Muscle layer of duodenum (tissue), 2 donors: ENCODE data around the gene SLC38A5.
"Not testable (repeated sequence)": the region's sequence is repeated elsewhere in the genome, so short reads cannot be mapped to it uniquely, and the experiment has no call there.

Experiments used
- H3K27ac ChIP-seq: one replicate; pipeline ENCODE4 v1.7.0; 2013; ENCODE audit warnings: mild to moderate bottlenecking, low read length
- H3K27me3 ChIP-seq: one replicate; pipeline ENCODE4 v1.7.0; 2013; ENCODE audit warnings: low read depth, mild to moderate bottlenecking, control low read depth, low read length
- H3K36me3 ChIP-seq, 2 donors: one replicate each; pipeline ENCODE4 v1.7.0; 2013; ENCODE audit warnings: low read length in 2 of 2, control low read depth in 1 of 2, mild to moderate bottlenecking in 1 of 2; ENCODE audit not compliant: insufficient read depth in 2 of 2, control insufficient read depth in 1 of 2
- H3K4me1 ChIP-seq, 2 donors: one replicate each; pipeline ENCODE4 v1.7.0; 2013; ENCODE audit warnings: low read length in 2 of 2, mild to moderate bottlenecking in 2 of 2, control low read depth in 1 of 2, moderate library complexity in 1 of 2; ENCODE audit not compliant: insufficient read depth in 2 of 2, control insufficient read depth in 1 of 2
- H3K4me3 ChIP-seq, 2 donors: one replicate each; pipeline ENCODE4 v1.7.0; 2013; ENCODE audit warnings: low read length in 2 of 2, low read depth in 1 of 2, mild to moderate bottlenecking in 1 of 2
- H3K9me3 ChIP-seq, 2 donors: one replicate each; pipeline ENCODE4 v1.7.0; 2013; ENCODE audit warnings: low read length in 2 of 2, control low read depth in 1 of 2, mild to moderate bottlenecking in 1 of 2; ENCODE audit not compliant: control insufficient read depth in 1 of 2
- donor health status: healthy.

Gene SLC38A5

DNA sequence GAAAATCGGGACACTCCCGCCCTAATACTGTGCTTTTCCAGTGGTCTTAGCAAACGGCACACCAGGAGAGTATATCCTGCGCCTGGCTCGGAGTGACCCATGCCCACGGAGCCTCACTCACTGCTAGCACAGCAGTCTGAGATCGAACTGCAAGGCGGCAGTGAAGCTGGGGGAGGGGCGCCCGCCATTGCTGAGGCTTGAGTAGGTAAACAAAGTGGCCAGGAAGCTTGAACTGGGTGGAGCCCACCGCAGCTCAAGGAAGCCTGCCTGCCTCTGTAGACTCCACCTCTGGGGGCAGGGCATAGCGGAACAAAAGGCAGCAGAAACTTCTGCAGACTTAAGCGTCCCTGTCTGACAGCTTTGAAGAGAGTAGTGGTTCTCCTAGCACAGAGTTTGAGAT is 36.3 kb downstream of the SLC38A5 start:
- not testable (repeated sequence) for H3K27me3 ChIP-seq, H3K27ac ChIP-seq, H3K4me1 ChIP-seq, H3K9me3 ChIP-seq, H3K36me3 ChIP-seq, H3K4me3 ChIP-seq

GRCh38 chrX:48430166-48430565 is 39.9 kb downstream of the SLC38A5 start:
- not testable (repeated sequence) for H3K4me1 ChIP-seq, H3K27ac ChIP-seq, H3K9me3 ChIP-seq, H3K27me3 ChIP-seq, H3K4me3 ChIP-seq, H3K36me3 ChIP-seq

- not testable (repeated sequence) for H3K36me3 ChIP-seq, H3K4me1 ChIP-seq, H3K9me3 ChIP-seq, H3K4me3 ChIP-seq, H3K27me3 ChIP-seq, H3K27ac ChIP-seq
Observed at GRCh38 chrX:48429606-48430005, 40.5 kb downstream of the SLC38A5 start.

- H3K36me3 ChIP-seq, H3K4me1 ChIP-seq, H3K4me3 ChIP-seq, H3K27me3 ChIP-seq, H3K27ac ChIP-seq, H3K9me3 ChIP-seq: not testable (repeated sequence)
Observed at GRCh38 chrX:48427027-48427716, 42.9 kb downstream of the SLC38A5 start.

- H3K4me3 ChIP-seq = not testable (repeated sequence)
Observed at GRCh38 chrX:48411860-48412259, 58.2 kb downstream of the SLC38A5 start, which contains the start of gene SSX4B. Gene SSX4B (minus strand): TSS chrX:48411960. CDS start chrX:48411372, 588 bp downstream.

More at GRCh38 chrX:48411860-48412259, 58.2 kb downstream of the SLC38A5 start, which contains the start of gene SSX4B:
- not testable (repeated sequence) for H3K9me3 ChIP-seq, H3K27me3 ChIP-seq, H3K36me3 ChIP-seq, H3K27ac ChIP-seq, H3K4me1 ChIP-seq
